ENCODE data around the gene CHAF1B.

The CHAF1B gene

GRCh38 chr21:36463991-36464390, 78.8 kb downstream of the CHAF1B start:
- DNase-seq (ENCODE audit: low spot score) = no peak
- no peak overlapping the region for H2AK5ac ChIP-seq (ENCODE audit: low read depth, low read length)
- H3K9ac ChIP-seq (ENCODE audit: low read depth, low read length, poor library complexity) = no peak overlapping the region
- no peak overlapping the region for H3K18ac ChIP-seq (ENCODE audit: low read length)
- no peak overlapping the region for H2BK120ac ChIP-seq (ENCODE audit: low read depth, low read length)
- no peak overlapping the region for H3K23ac ChIP-seq (ENCODE audit: low read depth, low read length, poor library complexity)
- no peak overlapping the region for H4K91ac ChIP-seq (ENCODE audit: low read depth, low read length, poor library complexity)
- peaks cover 0 to 3% of the 10 kb centered on the region in 2 donors for H3K4me1 ChIP-seq (ENCODE audit: control insufficient read depth in 2 of 2, insufficient read depth in 1 of 2, low read depth in 1 of 2, low read length in 2 of 2)
- no peak overlapping the region for H2AFZ ChIP-seq (ENCODE audit: low read length)
- H3K79me1 ChIP-seq (ENCODE audit: low read depth, low read length) = no peaks in the 10 kb centered on the region
- H2BK12ac ChIP-seq (ENCODE audit: low read length) = no peak overlapping the region
- no peak overlapping the region for H3K4me3 ChIP-seq (ENCODE audit: low read length in 2 of 2)
- H3K27me3 ChIP-seq (ENCODE audit: control insufficient read depth in 3 of 3, insufficient read depth in 3 of 3, low read depth in 1 of 3, low read length in 3 of 3) = peaks cover 0 to 22% (median 0%) of the 10 kb centered on the region in 3 experiments
- no CpG with 5 or more reads among the region's 10 CpGs for WGBS, 2 donors (ENCODE audit: extremely low coverage in 2 of 2, insufficient read length in 2 of 2, insufficient replicate concordance in 1 of 2)
- no peak overlapping the region for H3K27ac ChIP-seq (replicated peaks; ENCODE audit: low read length)
- H3K36me3 ChIP-seq (replicated peaks in 1 of 2; ENCODE audit: control insufficient read depth in 2 of 2, insufficient read depth in 2 of 2, low read length in 2 of 2) = no peaks in the 10 kb centered on the region
- H4K8ac ChIP-seq (ENCODE audit: low read depth, low read length) = no peak overlapping the region
- no peaks in the 10 kb centered on the region for H3K9me3 ChIP-seq (replicated peaks in 1 of 2; ENCODE audit: control insufficient read depth in 2 of 2, insufficient read depth in 1 of 2, low read depth in 1 of 2, low read length in 2 of 2)
- H3K4me2 ChIP-seq (ENCODE audit: insufficient read depth, low read length, poor library complexity, severe bottlenecking) = no peak overlapping the region
- no peak overlapping the region for H3K14ac ChIP-seq (ENCODE audit: low read length)
- no peak overlapping the region for H3K4ac ChIP-seq (ENCODE audit: low read length)
- no peak overlapping the region for H2BK15ac ChIP-seq (ENCODE audit: low read length)
- no peak overlapping the region for H2BK5ac ChIP-seq (ENCODE audit: low read length)

- Histone ChIP-seq H2BK120ac (ENCODE audit: low read depth, low read length) (no peak overlapping the region), H3K9me3 (replicated peaks in 1 of 2; ENCODE audit: control insufficient read depth in 2 of 2, insufficient read depth in 1 of 2, low read depth in 1 of 2, low read length in 2 of 2) (no peaks in the 10 kb centered on the region), H2BK12ac (ENCODE audit: low read length) (no peak overlapping the region), H3K18ac (ENCODE audit: low read length) (peak overlapping the region; percentile 78), H3K4ac (ENCODE audit: low read length) (no peak overlapping the region), H4K91ac (ENCODE audit: low read depth, low read length, poor library complexity) (no peak overlapping the region), H3K23ac (ENCODE audit: low read depth, low read length, poor library complexity) (peak overlapping the region; percentile 59), H3K79me1 (ENCODE audit: low read depth, low read length) (no peaks in the 10 kb centered on the region), H3K4me2 (ENCODE audit: insufficient read depth, low read length, poor library complexity, severe bottlenecking) (no peak overlapping the region), H3K36me3 (replicated peaks in 1 of 2; ENCODE audit: control insufficient read depth in 2 of 2, insufficient read depth in 2 of 2, low read length in 2 of 2) (no peaks in the 10 kb centered on the region), H3K14ac (ENCODE audit: low read length) (peak overlapping the region; percentile 31), H4K8ac (ENCODE audit: low read depth, low read length) (no peak overlapping the region), H2BK15ac (ENCODE audit: low read length) (no peak overlapping the region), H3K27me3 (ENCODE audit: control insufficient read depth in 3 of 3, insufficient read depth in 3 of 3, low read depth in 1 of 3, low read length in 3 of 3) (peaks cover 0 to 22% (median 0%) of the 10 kb centered on the region in 3 experiments), H2AFZ (ENCODE audit: low read length) (no peak overlapping the region), H2AK5ac (ENCODE audit: low read depth, low read length) (no peak overlapping the region), H3K27ac (replicated peaks; ENCODE audit: low read length) (no peak overlapping the region), H3K9ac (ENCODE audit: low read depth, low read length, poor library complexity) (no peak overlapping the region), H2BK5ac (ENCODE audit: low read length) (no peak overlapping the region), H3K4me1 (ENCODE audit: control insufficient read depth in 2 of 2, insufficient read depth in 1 of 2, low read depth in 1 of 2, low read length in 2 of 2) (peaks cover 0 to 3% of the 10 kb centered on the region in 2 donors), H3K4me3 (ENCODE audit: low read length in 2 of 2) (no peak overlapping the region)
- WGBS, 2 donors (ENCODE audit: extremely low coverage in 2 of 2, insufficient read length in 2 of 2, insufficient replicate concordance in 1 of 2) = no CpG with 5 or more reads among the region's 3 CpGs
- no peak for DNase-seq (ENCODE audit: low spot score)
Observed at GRCh38 chr21:36464590-36464989, 79.4 kb downstream of the CHAF1B start.

GRCh38 chr21:36465478-36465877, 80.3 kb downstream of the CHAF1B start:
- WGBS, 2 donors (ENCODE audit: extremely low coverage in 2 of 2, insufficient read length in 2 of 2, insufficient replicate concordance in 1 of 2) = no CpG with 5 or more reads among the region's 8 CpGs
- no peak overlapping the region for H2AK5ac ChIP-seq (ENCODE audit: low read depth, low read length)
- no peak overlapping the region for H2BK12ac ChIP-seq (ENCODE audit: low read length)

GRCh38 chr21:36466061-36466511, 80.9 kb downstream of the CHAF1B start:
- H3K4me3 ChIP-seq (ENCODE audit: low read length in 2 of 2) = no peak overlapping the region
- H2BK5ac ChIP-seq (ENCODE audit: low read length) = no peak overlapping the region
- no peak for DNase-seq (ENCODE audit: low spot score)
- H2BK120ac ChIP-seq (ENCODE audit: low read depth, low read length) = no peak overlapping the region
- no peaks in the 10 kb centered on the region for H3K79me1 ChIP-seq (ENCODE audit: low read depth, low read length)
- no peak overlapping the region for H3K14ac ChIP-seq (ENCODE audit: low read length)
- H3K27me3 ChIP-seq (ENCODE audit: control insufficient read depth in 3 of 3, insufficient read depth in 3 of 3, low read depth in 1 of 3, low read length in 3 of 3) = peaks cover 0 to 22% (median 0%) of the 10 kb centered on the region in 3 experiments
- no peaks in the 10 kb centered on the region for H3K36me3 ChIP-seq (replicated peaks in 1 of 2; ENCODE audit: control insufficient read depth in 2 of 2, insufficient read depth in 2 of 2, low read length in 2 of 2)
- WGBS, 2 donors (ENCODE audit: extremely low coverage in 2 of 2, insufficient read length in 2 of 2, insufficient replicate concordance in 1 of 2) = no CpG with 5 or more reads among the region's 8 CpGs
- H2BK15ac ChIP-seq (ENCODE audit: low read length) = no peak overlapping the region
- H3K4me1 ChIP-seq (ENCODE audit: control insufficient read depth in 2 of 2, insufficient read depth in 1 of 2, low read depth in 1 of 2, low read length in 2 of 2) = peaks cover 0 to 3% of the 10 kb centered on the region in 2 donors
- no peak overlapping the region for H4K91ac ChIP-seq (ENCODE audit: low read depth, low read length, poor library complexity)
- H3K23ac ChIP-seq (ENCODE audit: low read depth, low read length, poor library complexity) = no peak overlapping the region
- no peak overlapping the region for H3K27ac ChIP-seq (replicated peaks; ENCODE audit: low read length)
- H3K18ac ChIP-seq (ENCODE audit: low read length) = no peak overlapping the region
- H2AK5ac ChIP-seq (ENCODE audit: low read depth, low read length) = no peak overlapping the region
- H2BK12ac ChIP-seq (ENCODE audit: low read length) = no peak overlapping the region
- no peak overlapping the region for H4K8ac ChIP-seq (ENCODE audit: low read depth, low read length)
- H3K4me2 ChIP-seq (ENCODE audit: insufficient read depth, low read length, poor library complexity, severe bottlenecking) = no peak overlapping the region
- no peak overlapping the region for H2AFZ ChIP-seq (ENCODE audit: low read length)
- H3K9me3 ChIP-seq (replicated peaks in 1 of 2; ENCODE audit: control insufficient read depth in 2 of 2, insufficient read depth in 1 of 2, low read depth in 1 of 2, low read length in 2 of 2) = no peaks in the 10 kb centered on the region
- no peak overlapping the region for H3K4ac ChIP-seq (ENCODE audit: low read length)
- H3K9ac ChIP-seq (ENCODE audit: low read depth, low read length, poor library complexity) = no peak overlapping the region

More at GRCh38 chr21:36465478-36465877, 80.3 kb downstream of the CHAF1B start:
- Histone ChIP-seq H4K91ac (ENCODE audit: low read depth, low read length, poor library complexity) (no peak overlapping the region), H3K4ac (ENCODE audit: low read length) (no peak overlapping the region), H2BK15ac (ENCODE audit: low read length) (no peak overlapping the region), H2BK120ac (ENCODE audit: low read depth, low read length) (no peak overlapping the region), H3K4me2 (ENCODE audit: insufficient read depth, low read length, poor library complexity, severe bottlenecking) (no peak overlapping the region), H4K8ac (ENCODE audit: low read depth, low read length) (no peak overlapping the region), H3K14ac (ENCODE audit: low read length) (no peak overlapping the region), H2AFZ (ENCODE audit: low read length) (no peak overlapping the region), H3K4me3 (ENCODE audit: low read length in 2 of 2) (no peak overlapping the region), H3K9me3 (replicated peaks in 1 of 2; ENCODE audit: control insufficient read depth in 2 of 2, insufficient read depth in 1 of 2, low read depth in 1 of 2, low read length in 2 of 2) (no peaks in the 10 kb centered on the region), H3K36me3 (replicated peaks in 1 of 2; ENCODE audit: control insufficient read depth in 2 of 2, insufficient read depth in 2 of 2, low read length in 2 of 2) (no peaks in the 10 kb centered on the region), H3K27ac (replicated peaks; ENCODE audit: low read length) (no peak overlapping the region), H3K4me1 (ENCODE audit: control insufficient read depth in 2 of 2, insufficient read depth in 1 of 2, low read depth in 1 of 2, low read length in 2 of 2) (peaks cover 0 to 3% of the 10 kb centered on the region in 2 donors), H3K18ac (ENCODE audit: low read length) (no peak overlapping the region), H3K23ac (ENCODE audit: low read depth, low read length, poor library complexity) (no peak overlapping the region), H3K27me3 (ENCODE audit: control insufficient read depth in 3 of 3, insufficient read depth in 3 of 3, low read depth in 1 of 3, low read length in 3 of 3) (peaks cover 0 to 22% (median 0%) of the 10 kb centered on the region in 3 experiments), H3K9ac (ENCODE audit: low read depth, low read length, poor library complexity) (no peak overlapping the region), H2BK5ac (ENCODE audit: low read length) (no peak overlapping the region), H3K79me1 (ENCODE audit: low read depth, low read length) (no peaks in the 10 kb centered on the region)
- no peak for DNase-seq (ENCODE audit: low spot score)

Data from neuronal stem cell (in vitro differentiated cells).